Testis (tissue), 2 donors: ENCODE results near the gene INPPL1.

Experiments used
- POLR2A ChIP-seq: fragments of 450-650 bp; IDR thresholded peaks from one replicate; pipeline ENCODE4 v1.6.1; 2017; ENCODE audit warnings: antibody characterized with exemption, mild to moderate bottlenecking, moderate library complexity
- TF ChIP-seq, protein P1 (sequence below), 3 experiments: fragments of 450-650 bp in 2 of 3; fragments of 200-600 bp in 1 of 3; sonication (generic) in 1 of 3; IDR thresholded peaks; one replicate each; pipeline ENCODE4 v1.5.1; 2016 to 2019; ENCODE audit warnings: antibody characterized with exemption in 3 of 3, mild to moderate bottlenecking in 2 of 3, moderate library complexity in 1 of 3

DNA sequence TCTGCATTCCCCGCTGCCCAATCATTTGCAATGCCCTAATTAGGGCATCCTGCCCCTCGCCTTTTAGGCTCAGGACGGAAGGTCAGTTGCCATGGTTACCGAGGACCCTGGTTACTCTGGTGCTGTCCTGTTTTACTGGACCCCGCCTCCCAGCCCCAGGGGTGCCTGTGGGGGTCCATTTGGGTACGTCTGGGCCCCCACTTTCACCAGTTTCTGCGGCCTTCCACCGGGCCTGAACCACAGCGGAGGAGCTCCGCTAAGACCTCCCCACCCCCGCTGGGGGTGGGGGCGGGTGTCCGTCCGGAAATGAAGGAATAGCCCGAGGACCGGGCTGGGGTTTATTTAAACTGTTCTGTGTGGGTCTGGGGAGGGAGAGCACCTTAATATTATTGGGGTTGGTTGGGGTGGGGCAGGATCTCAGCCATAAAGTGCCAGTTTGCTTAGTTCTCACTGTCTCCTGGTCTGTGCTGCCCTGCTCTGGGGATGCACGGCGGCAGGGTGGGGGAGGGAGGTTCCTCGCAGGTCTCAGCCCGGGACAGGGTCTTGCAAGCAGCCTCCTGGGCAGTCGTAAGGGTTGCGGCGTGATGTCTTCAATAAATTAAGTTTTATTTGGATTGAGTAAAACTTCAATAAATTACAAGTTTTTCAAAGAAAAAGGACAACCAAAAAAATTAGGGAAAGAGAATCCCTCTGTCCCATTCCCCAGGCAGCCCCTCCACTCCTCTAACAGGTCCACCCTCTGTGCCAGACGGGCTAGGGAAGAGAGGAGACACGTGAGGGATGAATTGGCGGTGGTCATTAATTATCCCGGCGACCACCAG, 14.1 kb downstream of the INPPL1 start:
- TF ChIP-seq, protein P1, sequence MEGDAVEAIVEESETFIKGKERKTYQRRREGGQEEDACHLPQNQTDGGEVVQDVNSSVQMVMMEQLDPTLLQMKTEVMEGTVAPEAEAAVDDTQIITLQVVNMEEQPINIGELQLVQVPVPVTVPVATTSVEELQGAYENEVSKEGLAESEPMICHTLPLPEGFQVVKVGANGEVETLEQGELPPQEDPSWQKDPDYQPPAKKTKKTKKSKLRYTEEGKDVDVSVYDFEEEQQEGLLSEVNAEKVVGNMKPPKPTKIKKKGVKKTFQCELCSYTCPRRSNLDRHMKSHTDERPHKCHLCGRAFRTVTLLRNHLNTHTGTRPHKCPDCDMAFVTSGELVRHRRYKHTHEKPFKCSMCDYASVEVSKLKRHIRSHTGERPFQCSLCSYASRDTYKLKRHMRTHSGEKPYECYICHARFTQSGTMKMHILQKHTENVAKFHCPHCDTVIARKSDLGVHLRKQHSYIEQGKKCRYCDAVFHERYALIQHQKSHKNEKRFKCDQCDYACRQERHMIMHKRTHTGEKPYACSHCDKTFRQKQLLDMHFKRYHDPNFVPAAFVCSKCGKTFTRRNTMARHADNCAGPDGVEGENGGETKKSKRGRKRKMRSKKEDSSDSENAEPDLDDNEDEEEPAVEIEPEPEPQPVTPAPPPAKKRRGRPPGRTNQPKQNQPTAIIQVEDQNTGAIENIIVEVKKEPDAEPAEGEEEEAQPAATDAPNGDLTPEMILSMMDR (IDR thresholded peaks at IDR 0.05): no peak
- TF ChIP-seq POLR2A: no peak
